Liver (tissue), 9 donors: ENCODE measurements around the gene ZNF285. TPM values are rescaled to one million over a fixed set of nuclear protein-coding genes. Genes with fewer than 3 reads are reported as not detected.
A peak's percentile ranks its signal among the peaks of the same experiment; 100 is the strongest.
"Not testable (repeated sequence)": the region's sequence is repeated elsewhere in the genome, so short reads cannot be mapped to it uniquely, and the experiment has no call there.

Experiments used
- DNase-seq: peaks from one replicate; pipeline ENCODE4 v3.0.0-alpha.2; 2017; ENCODE audit warnings: low spot score
- H3K27ac ChIP-seq, 2 donors: one replicate each; pipeline ENCODE4 v1.7.0; 2013; ENCODE audit warnings: inconsistent platforms in 2 of 2, low read length in 2 of 2, control low read depth in 1 of 2, low read depth in 1 of 2, mild to moderate bottlenecking in 1 of 2
- H3K27me3 ChIP-seq, 4 donors: one replicate each; pipeline versions ENCODE4 v1.6.1 to v1.7.0; 2013; ENCODE audit warnings: low read length in 3 of 4, inconsistent platforms in 1 of 4, mild to moderate bottlenecking in 1 of 4, moderate library complexity in 1 of 4; ENCODE audit not compliant: control insufficient read depth in 4 of 4, insufficient read depth in 4 of 4
- H3K36me3 ChIP-seq, 4 donors: one replicate each; pipeline versions ENCODE4 v1.6.1 to v1.7.0; 2013; ENCODE audit warnings: low read length in 3 of 4, mild to moderate bottlenecking in 3 of 4, low read depth in 1 of 4, moderate library complexity in 1 of 4; ENCODE audit not compliant: control insufficient read depth in 4 of 4, insufficient read depth in 3 of 4
- H3K4me1 ChIP-seq, 4 donors: one replicate each; pipeline versions ENCODE4 v1.6.1 to v1.7.0; 2013; ENCODE audit warnings: low read length in 3 of 4, mild to moderate bottlenecking in 3 of 4, moderate library complexity in 1 of 4; ENCODE audit not compliant: control insufficient read depth in 4 of 4, insufficient read depth in 4 of 4
- H3K4me3 ChIP-seq, 3 donors: one replicate each; pipeline versions ENCODE4 v1.6.1 to v1.7.0; 2013; ENCODE audit warnings: low read length in 3 of 3, control low read depth in 1 of 3, low read depth in 1 of 3, mild to moderate bottlenecking in 1 of 3
- H3K9ac ChIP-seq, 2 donors: one replicate each; pipeline ENCODE4 v1.7.0; 2013; ENCODE audit warnings: low read length in 2 of 2, mild to moderate bottlenecking in 2 of 2, moderate library complexity in 2 of 2, control low read depth in 1 of 2, low read depth in 1 of 2
- H3K9me3 ChIP-seq, 4 donors: one replicate each; pipeline versions ENCODE4 v1.6.1 to v1.7.0; 2013; ENCODE audit warnings: low read length in 3 of 4; ENCODE audit not compliant: control insufficient read depth in 4 of 4
- WGBS: extraction: QIAGEN DNeasy Blood & Tissue Kit; methylation state at CpG from one replicate; pipeline ENCODE4 v1.1.7; 2013; 5-methylcytosine and 5-hydroxymethylcytosine counted together
- polyA plus RNA-seq, 2 donors: library from polyadenylated mRNA; stranded (reverse) in 1 of 2; unstranded in 1 of 2; fragments of 200-250 nt in 1 of 2; fragments of >200 nt in 1 of 2; fragmentation: Nextera tagmentation in 1 of 2; extraction: Ambion mirVana in 1 of 2; gene quantifications; one replicate each; pipeline versions ENCODE4 v1.2.1 to v1.2.3, GENCODE V29; 2013 to 2015
- total RNA-seq, 2 donors: library from RNA; depleted of rRNA; stranded (reverse); fragments of >200 nt; gene quantifications; one replicate each; pipeline ENCODE4 v1.2.3, GENCODE V29; 2014
- donor health status: healthy.
- donor health status: healthy.
- donor health status: healthy.
- donor health status: healthy.
- donor health status: healthy.

ZNF285 gene
- total and polyA plus RNA-seq, 4 donors, result 0.23 to 1.4 (median 0.49) TPM

DNA sequence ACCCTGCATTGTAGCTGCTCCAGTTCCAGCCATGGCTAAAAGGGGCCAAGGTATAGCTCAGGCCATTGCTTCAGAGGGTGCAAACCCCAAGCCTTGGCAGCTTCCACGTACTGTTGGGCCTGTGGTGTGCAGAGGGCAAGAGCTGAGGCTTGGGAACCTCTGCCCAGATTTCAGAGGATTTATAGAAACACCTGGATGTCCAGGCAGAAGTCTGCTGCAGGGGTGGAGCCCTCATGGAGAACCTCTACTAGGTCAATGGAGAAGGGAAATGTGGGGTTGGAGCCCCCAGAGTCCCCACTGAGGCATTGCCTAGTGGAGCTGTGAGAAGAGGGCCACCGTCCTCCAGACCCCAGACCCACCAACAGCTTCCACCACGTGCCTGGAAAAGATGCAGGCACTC is 66.8 kb downstream of the ZNF285 start:
- 74% methylated on average over 3 of the region's 3 CpGs for WGBS
- H3K4me1 ChIP-seq, H3K27me3 ChIP-seq, H3K9ac ChIP-seq, H3K27ac ChIP-seq, DNase-seq: not testable (repeated sequence)
- Histone ChIP-seq H3K36me3 (peaks cover 16 to 89% (median 64%) of the 10 kb centered on the region in 4 donors), H3K9me3 (peaks cover 23 to 74% (median 59%) of the 10 kb centered on the region in 4 donors), H3K4me3 (peak overlapping the region in 2 of 3 donors; percentile 54 to 56)

Other genes starting within 250 kb of the ZNF285 start
- gene ZNF226, start 236.5 kb downstream of the ZNF285 start, total RNA-seq, result 1 to 10 TPM; 6.4 to 8.5 TPM
- gene ZNF226, start 236.5 kb downstream of the ZNF285 start, polyA plus RNA-seq, result 10 to 100 TPM in 1 of 2 donors, 1 to 10 TPM in 1; 8.4 to 10.6 TPM
- 10 to 100 TPM in 1 of 2 donors, 1 to 10 TPM in 1; 8.8 to 10.9 TPM for gene ZNF227, start 189.1 kb downstream of the ZNF285 start, total RNA-seq
- gene ZNF227, start 189.1 kb downstream of the ZNF285 start, polyA plus RNA-seq, result 1 to 10 TPM; 3.3 to 3.4 TPM
- gene ZNF233, start 141.7 kb downstream of the ZNF285 start, total RNA-seq, result 1 to 10 TPM in 1 of 2 donors, under 1 TPM in 1; 0.17 to 1.6 TPM
- gene ZNF233, start 141.7 kb downstream of the ZNF285 start, polyA plus RNA-seq, result under 1 TPM in 1 of 2 donors, not detected in 1; 0.94 TPM
- 1 to 10 TPM; 2.6 to 5.3 TPM for gene ZNF235, start 96.6 kb downstream of the ZNF285 start, total RNA-seq
- 1 to 10 TPM in 1 of 2 donors, under 1 TPM in 1; 0.96 to 1.7 TPM for gene ZNF235, start 96.6 kb downstream of the ZNF285 start, polyA plus RNA-seq
- 1 to 10 TPM; 1.8 to 2.0 TPM for gene ZNF112, start 44.9 kb downstream of the ZNF285 start, total RNA-seq
- gene ZNF112, start 44.9 kb downstream of the ZNF285 start, polyA plus RNA-seq, result 1 to 10 TPM in 1 of 2 donors, under 1 TPM in 1; 0.47 to 1.5 TPM
- gene ZNF229, start 46.9 kb upstream of the ZNF285 start, total RNA-seq, result 1 to 10 TPM in 1 of 2 donors, under 1 TPM in 1; 0.67 to 4.6 TPM
- gene ZNF229, start 46.9 kb upstream of the ZNF285 start, polyA plus RNA-seq, result under 1 TPM; 0.14 to 0.88 TPM
- 1 to 10 TPM; 5.5 to 7.6 TPM for gene ZNF180, start 98.9 kb upstream of the ZNF285 start, total RNA-seq
- 1 to 10 TPM; 2.0 to 3.1 TPM for gene ZNF180, start 98.9 kb upstream of the ZNF285 start, polyA plus RNA-seq
- under 1 TPM; 0.09 to 0.25 TPM for gene CEACAM20, start 128.1 kb upstream of the ZNF285 start, total RNA-seq
- gene CEACAM20, start 128.1 kb upstream of the ZNF285 start, polyA plus RNA-seq, result not detected
- gene IGSF23, start 212.0 kb upstream of the ZNF285 start, total RNA-seq, result 1 to 10 TPM in 1 of 2 donors, under 1 TPM in 1; 0.47 to 2.8 TPM
- gene IGSF23, start 212.0 kb upstream of the ZNF285 start, polyA plus RNA-seq, result 10 to 100 TPM in 1 of 2 donors, 1 to 10 TPM in 1; 3.9 to 11.4 TPM
- 10 to 100 TPM; 18.6 to 49.0 TPM for gene PVR, start 242.3 kb upstream of the ZNF285 start, total RNA-seq
- 10 to 100 TPM; 11.4 to 45.7 TPM for gene PVR, start 242.3 kb upstream of the ZNF285 start, polyA plus RNA-seq